H1 (cell line): ENCODE data around the gene SIRT6. TPM values are rescaled to one million over a fixed set of nuclear protein-coding genes. Genes with fewer than 3 reads are reported as not detected.

Source experiments
- CBX5 ChIP-seq: fragments of 300-800, 300-1000 bp; sonication (generic); IDR thresholded peaks from 2 replicates; pipeline ENCODE4 v1.7.1; 2016; ENCODE audit warnings: antibody characterized with exemption, low read length, low read depth
- CHD1 ChIP-seq: IDR thresholded peaks from 2 replicates; pipeline ENCODE4 v1.6.1; 2012; ENCODE audit warnings: low read depth, low read length, improper control_type of control experiment
- polyA plus RNA-seq, 7 experiments: library from polyadenylated mRNA; depleted of rRNA in 3 of 7; stranded (reverse) in 5 of 7; unstranded in 2 of 7; fragments of >200 nt in 5 of 7; fragments of 200-250 nt in 2 of 7; gene quantifications; 1 replicate in 5 of 7; 2 replicates in 1 of 7; 4 replicates in 1 of 7; pipeline versions ENCODE4 v1.2.1 to v1.2.3, GENCODE V29; 2011 to 2013; ENCODE audit warnings: missing spikeins in 2 of 7, mixed read lengths in 2 of 7
- total RNA-seq: library from RNA; stranded (reverse); fragmentation: NEBNext Ultra II Directional; extraction: Animal tissue kit (Norgen Biotek cat#: 25700); gene quantifications from 2 replicates; pipeline ENCODE4 v1.2.1, GENCODE V29; 2021

SIRT6 gene
- total and polyA plus RNA-seq, 2 of the 8 experiments (the other 6 are each of a cell fraction or from before 2014, with no cell fraction given) = 25.2 to 27.0 TPM

- TF ChIP-seq CHD1 (no peak), CBX5 (no peak)
These were observed 43.5 kb upstream of the SIRT6 start (continued) for GRCh38 chr19:4225885-4226284.
